K562 (cell line): Measurements from ENCODE around the gene MAGI2. TPM values are rescaled to one million over a fixed set of nuclear protein-coding genes. Genes with fewer than 3 reads are reported as not detected.

ENCODE experiments used
- ATAC-seq: fragments of 200-7000 bp; cut with Tn5 transposase; 3 replicates; pipeline ENCODE4 v1.9.1; 2020; ENCODE audit warnings: moderate library complexity
- BruUV-seq: library from RNA; stranded (reverse); fragments of 400-500 nt; replicated peaks from 2 replicates; lab custom pipeline; 2021; lab: Mats Ljungman, UMichigan
- CTCF ChIA-PET: fragments of 300-600 bp; formaldehyde crosslinking; extraction: SDS; loops from one replicate; lab custom pipeline; 2021; ENCODE audit warnings: low intra/inter-chr PET ratio; lab: Yijun Ruan, JAX
- POLR2A ChIA-PET: fragments of 300-600, 350-650 bp; sonication (Branson Sonifier 250); formaldehyde crosslinking; extraction: SDS; loops from one replicate; lab custom pipeline; 2021; ENCODE audit warnings: antibody characterized with exemption, inconsistent platforms; lab: Yijun Ruan, JAX
- DNase-seq, 4 experiments: peaks; one replicate each; pipeline versions ENCODE4 v3.0.0 to v3.0.0-alpha.2; 2011 to 2018; ENCODE audit warnings: low spot score in 3 of 4, mixed read lengths in 3 of 4; ENCODE audit errors: extremely low read depth in 1 of 4
- FAIRE-seq: peaks from 2 replicates; lab custom pipeline; 2011; peaks lifted over from hg19 to GRCh38; lab: Jason Lieb, UNC
- H2AFZ ChIP-seq: 2 replicates; pipeline ENCODE4 v1.6.0; 2011; ENCODE audit warnings: low read depth, low read length, control low read depth, inconsistent platforms
- H3K27ac ChIP-seq: fragments of 200-600 bp; 3 replicates; pipeline ENCODE4 v1.8.0; 2011; ENCODE audit warnings: low read depth, mild to moderate bottlenecking, control low read depth, inconsistent platforms, low read length, moderate library complexity, mixed read lengths; ENCODE audit errors: extremely low read depth
- H3K27me3 ChIP-seq, 2 experiments: fragments of 300-600 bp in 1 of 2; 2 replicates in 1 of 2; 3 replicates in 1 of 2; pipeline versions ENCODE4 v1.6.0 to v1.8.0; 2011; ENCODE audit warnings: inconsistent platforms in 2 of 2, low read length in 2 of 2, mild to moderate bottlenecking in 1 of 2, mixed read lengths in 1 of 2, moderate library complexity in 1 of 2; ENCODE audit not compliant: control insufficient read depth in 2 of 2, insufficient read depth in 2 of 2
- H3K36me3 ChIP-seq: fragments of 300-600 bp; 3 replicates; pipeline ENCODE4 v1.8.0; 2011; ENCODE audit warnings: mild to moderate bottlenecking, low read length, inconsistent platforms; ENCODE audit not compliant: control insufficient read depth, insufficient read depth
- H3K4me1 ChIP-seq, 2 experiments: fragments of 200-600 bp in 1 of 2; replicated peaks in 1 of 2; 2 replicates in 1 of 2; 3 replicates in 1 of 2; pipeline versions ENCODE4 v1.5.1 to v1.8.0; 2011; ENCODE audit warnings: inconsistent platforms in 2 of 2, low read length in 2 of 2, mild to moderate bottlenecking in 1 of 2, mixed read lengths in 1 of 2, moderate library complexity in 1 of 2; ENCODE audit not compliant: control insufficient read depth in 2 of 2, insufficient read depth in 2 of 2
- H3K4me2 ChIP-seq: 2 replicates; pipeline ENCODE4 v1.6.1; 2011; ENCODE audit warnings: low read length, control low read depth, inconsistent platforms, mixed read lengths; ENCODE audit not compliant: insufficient read depth
- H3K4me3 ChIP-seq: fragments of 200-600 bp; sonication (generic), shearing (Covaris generic); 2 replicates; pipeline ENCODE4 v1.5.1; 2016; ENCODE audit warnings: control low read depth, inconsistent platforms
- H3K79me2 ChIP-seq: fragments of 200-600 bp; 3 replicates; pipeline ENCODE4 v1.8.0; 2011; ENCODE audit warnings: low read length, inconsistent platforms; ENCODE audit not compliant: control insufficient read depth, insufficient read depth
- H3K9ac ChIP-seq, 2 experiments: 2 replicates each; pipeline versions ENCODE4 v1.6.0 to v1.6.1; 2011; ENCODE audit warnings: low read depth in 2 of 2, low read length in 2 of 2, control low read depth in 1 of 2, inconsistent platforms in 1 of 2, mild to moderate bottlenecking in 1 of 2, mixed read lengths in 1 of 2; ENCODE audit not compliant: insufficient read depth in 1 of 2
- H3K9me1 ChIP-seq: one replicate; pipeline ENCODE4 v1.6.0; 2011; ENCODE audit warnings: inconsistent platforms, mild to moderate bottlenecking, low read length, moderate library complexity; ENCODE audit not compliant: control insufficient read depth, insufficient read depth
- H3K9me3 ChIP-seq: replicated peaks from 2 replicates; pipeline ENCODE4 v1.5.1; 2011; ENCODE audit warnings: low read depth, low read length, inconsistent platforms; ENCODE audit not compliant: control insufficient read depth, insufficient read depth
- H4K20me1 ChIP-seq: replicated peaks from 2 replicates; pipeline ENCODE4 v1.6.1; 2011; ENCODE audit warnings: low read length, inconsistent platforms, mixed read lengths; ENCODE audit not compliant: control insufficient read depth, insufficient read depth
- CBX8 ChIP-seq: fragments of 200-600 bp; sonication (generic); IDR thresholded peaks from 2 replicates; pipeline ENCODE4 v1.6.1; 2012; ENCODE audit warnings: borderline replicate concordance, mixed run types, low read depth, mild to moderate bottlenecking, moderate library complexity, mixed read lengths, low read length, control low read depth, inconsistent platforms; ENCODE audit not compliant: poor library complexity, severe bottlenecking; ENCODE audit errors: extremely low read depth
- ELF4 ChIP-seq: fragments of 450-650 bp; formaldehyde crosslinking; IDR thresholded peaks from 2 replicates; pipeline ENCODE4 v1.4.0; 2022; ENCODE audit warnings: missing genetic modification characterization
- GATAD2A ChIP-seq: fragments of 450-650 bp; IDR thresholded peaks from 2 replicates; pipeline ENCODE4 v1.6.1; 2017
- KAT8 ChIP-seq: fragments of 450-650 bp; IDR thresholded peaks from 2 replicates; pipeline ENCODE4 v1.6.1; 2016; ENCODE audit warnings: low read depth, mild to moderate bottlenecking
- KDM4B ChIP-seq, 2 experiments: fragments of 450-650 bp in 1 of 2; sonication (generic) in 1 of 2; IDR thresholded peaks; 2 replicates each; pipeline ENCODE4 v1.6.1; 2016 to 2017; ENCODE audit warnings: borderline replicate concordance in 2 of 2, antibody characterized with exemption in 1 of 2, low read depth in 1 of 2, mild to moderate bottlenecking in 1 of 2
- MCM3 ChIP-seq: fragments of 450-650 bp; IDR thresholded peaks from 2 replicates; pipeline ENCODE4 v1.6.1; 2016
- NR1H2 ChIP-seq: sonication (generic); formaldehyde crosslinking; IDR thresholded peaks from 2 replicates; pipeline ENCODE4 v1.4.0; 2020; ENCODE audit warnings: mild to moderate bottlenecking, missing genetic modification reagents
- NR3C1 ChIP-seq: sonication (generic); formaldehyde crosslinking; IDR thresholded peaks from 2 replicates; pipeline ENCODE4 v1.8.1; 2022; ENCODE audit warnings: missing genetic modification reagents
- RFX1 ChIP-seq: fragments of 450-650 bp; IDR thresholded peaks from 2 replicates; pipeline ENCODE4 v1.6.1; 2016; ENCODE audit warnings: mild to moderate bottlenecking, moderate library complexity
- RNF2 ChIP-seq: sonication (generic); IDR thresholded peaks from 2 replicates; pipeline ENCODE4 v1.6.1; 2016
- SIN3A ChIP-seq, 2 experiments: fragments of 150-350 bp in 1 of 2; IDR thresholded peaks; 2 replicates each; pipeline ENCODE4 v1.6.1; 2011 to 2016; ENCODE audit warnings: borderline replicate concordance in 2 of 2, low read depth in 2 of 2, low read length in 2 of 2, mild to moderate bottlenecking in 2 of 2, moderate library complexity in 2 of 2; ENCODE audit not compliant: control insufficient read depth in 1 of 2
- TCF7 ChIP-seq: sonication (generic); IDR thresholded peaks from 2 replicates; pipeline ENCODE4 v1.6.1; 2016; ENCODE audit warnings: antibody characterized with exemption, borderline replicate concordance
- TRIM24 ChIP-seq, 2 experiments: fragments of 450-650 bp; IDR thresholded peaks; 2 replicates each; pipeline ENCODE4 v1.6.1; 2016
- ZBTB7A ChIP-seq: IDR thresholded peaks from 2 replicates; pipeline ENCODE4 v1.6.1; 2011; ENCODE audit warnings: low read depth, mild to moderate bottlenecking, low read length, moderate library complexity, borderline replicate concordance; ENCODE audit not compliant: control insufficient read depth
- ZNF778 ChIP-seq: fragments of 450-650 bp; formaldehyde crosslinking; IDR thresholded peaks from 2 replicates; pipeline ENCODE4 v1.4.0; 2020; ENCODE audit warnings: mild to moderate bottlenecking, moderate library complexity
- ZNF79 ChIP-seq: fragments of 250-450 bp; sonication (Bioruptor Pico); IDR thresholded peaks from 2 replicates; pipeline ENCODE4 v1.4.0; 2020; ENCODE audit warnings: low read depth, mild to moderate bottlenecking, moderate library complexity
- WGBS: fragments of 100-300 bp; shearing (Covaris generic); methylation state at CpG from one replicate; pipeline ENCODE4 v1.1.6; 2016; ENCODE audit warnings: low coverage, mixed read lengths; ENCODE audit not compliant: insufficient coverage; ENCODE audit errors: missing lambda C conversion rate; 5-methylcytosine and 5-hydroxymethylcytosine counted together
- in situ Hi-C: fragments of 300-500 bp; cut with MboI; formaldehyde crosslinking; loops from 4 replicates; pipeline ENCODE4 v1.15.0; 2018; ENCODE audit warnings: inconsistent platforms, mixed read lengths
- intact Hi-C: fragments of 100-400 bp; cut with micrococcal nuclease; formaldehyde crosslinking; loops from 2 replicates; pipeline ENCODE4 v1.14.2; 2022
- polyA plus RNA-seq, 8 experiments: library from polyadenylated mRNA; depleted of rRNA in 4 of 8; stranded (reverse) in 5 of 8; unstranded in 3 of 8; fragments of >200 nt; fragmentation: Nextera tagmentation in 2 of 8; fragmentation: Illumina TruSeq in 1 of 8; extraction: Ambion mirVana in 2 of 8; extraction: Trizol in 1 of 8; gene quantifications; 2 replicates each; pipeline versions ENCODE4 v1.2.1 to v1.2.3, GENCODE V29; 2011 to 2014; ENCODE audit warnings: inconsistent platforms in 1 of 8, missing spikeins in 1 of 8
- total RNA-seq, 7 experiments: library from RNA; depleted of rRNA in 6 of 7; stranded (reverse); fragments of >200 nt in 6 of 7; fragmentation: Illumina TruSeq in 2 of 7; extraction: Trizol in 2 of 7; gene quantifications; 2 replicates each; pipeline versions ENCODE4 v1.2.1 to v1.2.3, GENCODE V29; 2011 to 2021; ENCODE audit warnings: low replicate concordance in 1 of 7
- TF ChIP-seq, protein P1 (sequence below): fragments of 250-450 bp; sonication (Bioruptor Pico); IDR thresholded peaks from 2 replicates; pipeline ENCODE4 v1.4.0; 2020

The MAGI2 gene
- total and polyA plus RNA-seq, 9 of the 15 experiments (the other 6 are each of a cell fraction or from before 2014, with no cell fraction given): 0.27 to 1.4 (median 0.70) TPM

DNA sequence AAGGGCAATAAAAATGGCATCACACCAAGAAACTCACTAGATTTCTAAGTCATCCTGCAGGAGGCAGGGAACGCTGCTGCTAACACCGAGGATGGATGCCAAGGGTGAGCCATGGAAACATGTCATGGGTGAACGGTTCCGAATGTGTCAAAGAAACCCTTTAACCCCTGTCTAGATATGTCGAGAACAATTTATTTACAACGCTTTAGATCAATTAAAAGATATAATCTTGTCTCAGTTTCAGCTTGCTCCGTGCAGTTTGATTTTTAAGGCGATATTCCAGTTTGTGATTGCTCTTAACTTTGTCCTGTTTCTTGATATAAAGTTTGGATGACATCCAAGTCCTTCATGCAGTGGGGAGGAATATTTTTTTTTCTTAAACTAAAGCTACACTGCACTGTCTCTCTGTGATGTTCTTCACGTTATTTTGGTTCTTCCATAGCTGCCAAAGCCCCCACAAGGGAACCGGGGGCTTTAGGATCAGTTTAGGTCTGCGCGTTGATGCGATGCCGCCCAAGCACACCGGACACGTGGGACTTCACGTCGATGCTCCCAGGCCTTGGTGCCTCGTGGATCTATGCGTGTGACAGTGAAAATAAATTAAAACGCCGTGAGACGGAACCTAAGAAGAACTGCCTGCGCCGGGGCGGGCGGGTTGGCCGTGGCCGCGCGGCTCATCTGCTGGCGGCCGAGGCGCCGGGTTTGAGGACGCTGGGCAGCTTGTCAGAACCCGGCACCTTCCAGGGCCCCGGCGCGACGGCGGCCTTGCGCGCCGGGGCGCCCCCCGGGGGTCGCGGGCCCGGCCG is 1434.6 kb downstream of the MAGI2 start:
- in situ Hi-C loops: no loop called here
- CTCF ChIA-PET: interaction anchor here (0.6 kb wide), 2 partner anchors 27 to 520 kb away, joined by 3 read pairs; no protein-coding TSS in a partner anchor
- no peaks in the 10 kb centered on the region for H3K9me1 ChIP-seq
- no peaks in the 10 kb centered on the region for H3K9me3 ChIP-seq
- BruUV-seq: TSS peak; percentile 70
- peak overlapping the region; percentile 69; the same call in 2 of the 3 replicates for H3K27ac ChIP-seq
- no peaks in the 10 kb centered on the region for H4K20me1 ChIP-seq
- H3K4me1 ChIP-seq: peaks cover 18 to 26% of the 10 kb centered on the region in 2 experiments
- ATAC-seq (peak; percentile 3), FAIRE-seq (peak; percentile 42), DNase-seq (peak in 2 of 4 experiments; percentile 37 to 53)
- peak overlapping the region; percentile 32 for H3K4me3 ChIP-seq
- H3K9ac ChIP-seq: peak overlapping the region; percentile 55 to 90
- intact Hi-C loops: loop anchor here (2.0 to 10.0 kb wide), 3 partner anchors 78 to 364 kb away; partner anchors contain the start of genes PHTF2 and TMEM60
- H3K79me2 ChIP-seq: peaks cover 16% of the 10 kb centered on the region; the same call in 2 of the 3 replicates
- H3K4me2 ChIP-seq: peak overlapping the region; percentile 78
- peaks cover 4% of the 10 kb centered on the region in 2 experiments; a peak in 3 of 5 replicates for H3K27me3 ChIP-seq
- peak overlapping the region; percentile 87 for H2AFZ ChIP-seq
- WGBS: 13% methylated on average over 33 of the region's 51 CpGs
- H3K36me3 ChIP-seq: no peaks in the 10 kb centered on the region
- POLR2A ChIA-PET: interaction anchor here (1.0 to 1.3 kb wide), 3 partner anchors 24 to 102 kb away, joined by 3 to 4 read pairs (median 3); no protein-coding TSS in a partner anchor
- TF ChIP-seq NR3C1 (peak; percentile 54; the same call in 1 of the 2 replicates), GATAD2A (no peak), CBX8 (no peak), SIN3A (IDR thresholded peaks at IDR 0.05; ENCODE audit: borderline replicate concordance in 2 of 2, control insufficient read depth in 1 of 2, low read depth in 2 of 2, low read length in 2 of 2) (no peak), ZBTB7A (peak; percentile 60; the same call in 1 of the 2 replicates), ELF4 (CRISPR knock-in tag) (no peak), ZNF79 (CRISPR knock-in tag) (no peak), MCM3 (no peak), KDM4B (IDR thresholded peaks at IDR 0.05; ENCODE audit: borderline replicate concordance in 2 of 2, low read depth in 1 of 2) (no peak), RNF2 (no peak), RFX1 (no peak), KAT8 (no peak), TCF7 (no peak), TRIM24 (IDR thresholded peaks at IDR 0.05) (0 out of 4 replicates have a peak, but pooled peaks of 1 of the 2 experiments have one; percentile 10), NR1H2 (CRISPR knock-in tag) (0 out of 2 replicates have a peak, but pooled peaks have one; percentile 41), ZNF778 (no peak)
- TF ChIP-seq, protein P1, sequence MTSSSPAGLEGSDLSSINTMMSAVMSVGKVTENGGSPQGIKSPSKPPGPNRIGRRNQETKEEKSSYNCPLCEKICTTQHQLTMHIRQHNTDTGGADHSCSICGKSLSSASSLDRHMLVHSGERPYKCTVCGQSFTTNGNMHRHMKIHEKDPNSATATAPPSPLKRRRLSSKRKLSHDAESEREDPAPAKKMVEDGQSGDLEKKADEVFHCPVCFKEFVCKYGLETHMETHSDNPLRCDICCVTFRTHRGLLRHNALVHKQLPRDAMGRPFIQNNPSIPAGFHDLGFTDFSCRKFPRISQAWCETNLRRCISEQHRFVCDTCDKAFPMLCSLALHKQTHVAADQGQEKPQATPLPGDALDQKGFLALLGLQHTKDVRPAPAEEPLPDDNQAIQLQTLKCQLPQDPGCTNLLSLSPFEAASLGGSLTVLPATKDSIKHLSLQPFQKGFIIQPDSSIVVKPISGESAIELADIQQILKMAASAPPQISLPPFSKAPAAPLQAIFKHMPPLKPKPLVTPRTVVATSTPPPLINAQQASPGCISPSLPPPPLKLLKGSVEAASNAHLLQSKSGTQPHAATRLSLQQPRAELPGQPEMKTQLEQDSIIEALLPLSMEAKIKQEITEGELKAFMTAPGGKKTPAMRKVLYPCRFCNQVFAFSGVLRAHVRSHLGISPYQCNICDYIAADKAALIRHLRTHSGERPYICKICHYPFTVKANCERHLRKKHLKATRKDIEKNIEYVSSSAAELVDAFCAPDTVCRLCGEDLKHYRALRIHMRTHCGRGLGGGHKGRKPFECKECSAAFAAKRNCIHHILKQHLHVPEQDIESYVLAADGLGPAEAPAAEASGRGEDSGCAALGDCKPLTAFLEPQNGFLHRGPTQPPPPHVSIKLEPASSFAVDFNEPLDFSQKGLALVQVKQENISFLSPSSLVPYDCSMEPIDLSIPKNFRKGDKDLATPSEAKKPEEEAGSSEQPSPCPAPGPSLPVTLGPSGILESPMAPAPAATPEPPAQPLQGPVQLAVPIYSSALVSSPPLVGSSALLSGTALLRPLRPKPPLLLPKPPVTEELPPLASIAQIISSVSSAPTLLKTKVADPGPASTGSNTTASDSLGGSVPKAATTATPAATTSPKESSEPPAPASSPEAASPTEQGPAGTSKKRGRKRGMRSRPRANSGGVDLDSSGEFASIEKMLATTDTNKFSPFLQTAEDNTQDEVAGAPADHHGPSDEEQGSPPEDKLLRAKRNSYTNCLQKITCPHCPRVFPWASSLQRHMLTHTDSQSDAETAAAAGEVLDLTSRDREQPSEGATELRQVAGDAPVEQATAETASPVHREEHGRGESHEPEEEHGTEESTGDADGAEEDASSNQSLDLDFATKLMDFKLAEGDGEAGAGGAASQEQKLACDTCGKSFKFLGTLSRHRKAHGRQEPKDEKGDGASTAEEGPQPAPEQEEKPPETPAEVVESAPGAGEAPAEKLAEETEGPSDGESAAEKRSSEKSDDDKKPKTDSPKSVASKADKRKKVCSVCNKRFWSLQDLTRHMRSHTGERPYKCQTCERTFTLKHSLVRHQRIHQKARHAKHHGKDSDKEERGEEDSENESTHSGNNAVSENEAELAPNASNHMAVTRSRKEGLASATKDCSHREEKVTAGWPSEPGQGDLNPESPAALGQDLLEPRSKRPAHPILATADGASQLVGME (CRISPR knock-in tag): no peak
